GM12878 (cell line): ENCODE results near the gene EPB41. TPM values are rescaled to one million over a fixed set of nuclear protein-coding genes. Genes with fewer than 3 reads are reported as not detected.

Experiments used
- BHLHE40 ChIP-seq, 2 experiments: fragments of 450-650 bp in 1 of 2; IDR thresholded peaks; 2 replicates each; pipeline ENCODE4 v1.6.1; 2011 to 2017; ENCODE audit warnings: low read depth in 2 of 2, borderline replicate concordance in 1 of 2, improper control_type of control experiment in 1 of 2, low read length in 1 of 2, mild to moderate bottlenecking in 1 of 2
- KAT2A ChIP-seq: conservative IDR thresholded peaks from 2 replicates; pipeline ENCODE4 v1.6.1; 2011; ENCODE audit warnings: low read depth, low read length; ENCODE audit not compliant: control insufficient read depth
- MYC ChIP-seq: IDR thresholded peaks from 2 replicates; pipeline ENCODE4 v1.6.1; 2011; ENCODE audit warnings: mild to moderate bottlenecking, low read length, moderate library complexity, inconsistent platforms; ENCODE audit not compliant: insufficient read depth, insufficient replicate concordance, insufficient read length, severe bottlenecking
- RB1 ChIP-seq: fragments of 450-650 bp; formaldehyde crosslinking; IDR thresholded peaks from 2 replicates; pipeline ENCODE4 v1.6.1; 2017; ENCODE audit warnings: mild to moderate bottlenecking, borderline replicate concordance
- SIX5 ChIP-seq: IDR thresholded peaks from 2 replicates; pipeline ENCODE4 v1.6.1; 2011; ENCODE audit warnings: mild to moderate bottlenecking, low read depth, low read length, moderate library complexity; ENCODE audit not compliant: severe bottlenecking
- SPI1 ChIP-seq: IDR thresholded peaks from 2 replicates; pipeline ENCODE4 v1.6.1; 2011; ENCODE audit warnings: low read depth, mild to moderate bottlenecking, low read length, moderate library complexity, borderline replicate concordance; ENCODE audit not compliant: insufficient read depth
- SREBF1 ChIP-seq: IDR thresholded peaks from 2 replicates; pipeline ENCODE4 v1.6.1; 2012; ENCODE audit warnings: mild to moderate bottlenecking, low read length
- STAT1 ChIP-seq: fragments of 450-650 bp; conservative IDR thresholded peaks from 2 replicates; pipeline ENCODE4 v1.6.1; 2014; ENCODE audit warnings: antibody characterized with exemption, mild to moderate bottlenecking
- WRNIP1 ChIP-seq: IDR thresholded peaks from 2 replicates; pipeline ENCODE4 v1.6.1; 2011; ENCODE audit warnings: low read depth, low read length, improper control_type of control experiment, borderline replicate concordance
- polyA plus RNA-seq, 11 experiments: library from polyadenylated mRNA; depleted of rRNA in 4 of 11; unstranded in 6 of 11; stranded (reverse) in 5 of 11; fragments of >200 nt; fragmentation: Nextera tagmentation in 4 of 11; fragmentation: Illumina TruSeq in 1 of 11; extraction: Ambion mirVana in 4 of 11; extraction: Trizol in 1 of 11; gene quantifications; 1 replicate in 1 of 11; 2 replicates in 10 of 11; pipeline versions ENCODE4 v1.2.1 to v1.2.3, GENCODE V29; 2011 to 2016; ENCODE audit warnings: inconsistent platforms in 2 of 11, missing spikeins in 2 of 11, low read depth in 1 of 11
- total RNA-seq, 4 experiments: library from RNA; depleted of rRNA in 3 of 4; stranded (reverse); fragments of >200 nt in 3 of 4; fragmentation: Illumina TruSeq in 1 of 4; extraction: Trizol in 1 of 4; gene quantifications; 2 replicates each; pipeline versions ENCODE4 v1.2.1 to v1.2.3, GENCODE V29; 2013 to 2021
- TF ChIP-seq, protein P1 (sequence below): fragments of 450-650 bp; IDR thresholded peaks from 2 replicates; pipeline ENCODE4 v1.6.1; 2017; ENCODE audit warnings: mild to moderate bottlenecking, low read depth, inconsistent platforms; ENCODE audit not compliant: poor library complexity, severe bottlenecking
- TF ChIP-seq, protein P2 (sequence below): fragments of 450-650 bp; IDR thresholded peaks from 2 replicates; pipeline ENCODE4 v1.6.1; 2017; ENCODE audit warnings: borderline replicate concordance
- TF ChIP-seq, protein P3 (sequence below): fragments of 450-650 bp; conservative IDR thresholded peaks from 2 replicates; pipeline ENCODE4 v1.6.1; 2017; ENCODE audit warnings: mild to moderate bottlenecking, moderate library complexity
- TF ChIP-seq, protein P4 (sequence below): IDR thresholded peaks from 2 replicates; pipeline ENCODE4 v1.6.1; 2011; ENCODE audit warnings: low read depth, low read length, improper control_type of control experiment, borderline replicate concordance
- TF ChIP-seq, protein P5 (sequence below): fragments of 450-650 bp; IDR thresholded peaks from 2 replicates; pipeline ENCODE4 v1.6.1; 2014; ENCODE audit warnings: mild to moderate bottlenecking
- TF ChIP-seq, protein P6 (sequence below): fragments of 450-650 bp; IDR thresholded peaks from 2 replicates; pipeline ENCODE4 v1.6.1; 2016; ENCODE audit warnings: mild to moderate bottlenecking
- TF ChIP-seq, protein P7 (sequence below): IDR thresholded peaks from 2 replicates; pipeline ENCODE4 v1.6.1; 2012; ENCODE audit warnings: low read depth, low read length, improper control_type of control experiment

EPB41 gene
- total and polyA plus RNA-seq, 10 of the 15 experiments (the other 5 are each of a cell fraction or from before 2014, with no cell fraction given): 1.1 to 77.6 (median 58.8) TPM

DNA sequence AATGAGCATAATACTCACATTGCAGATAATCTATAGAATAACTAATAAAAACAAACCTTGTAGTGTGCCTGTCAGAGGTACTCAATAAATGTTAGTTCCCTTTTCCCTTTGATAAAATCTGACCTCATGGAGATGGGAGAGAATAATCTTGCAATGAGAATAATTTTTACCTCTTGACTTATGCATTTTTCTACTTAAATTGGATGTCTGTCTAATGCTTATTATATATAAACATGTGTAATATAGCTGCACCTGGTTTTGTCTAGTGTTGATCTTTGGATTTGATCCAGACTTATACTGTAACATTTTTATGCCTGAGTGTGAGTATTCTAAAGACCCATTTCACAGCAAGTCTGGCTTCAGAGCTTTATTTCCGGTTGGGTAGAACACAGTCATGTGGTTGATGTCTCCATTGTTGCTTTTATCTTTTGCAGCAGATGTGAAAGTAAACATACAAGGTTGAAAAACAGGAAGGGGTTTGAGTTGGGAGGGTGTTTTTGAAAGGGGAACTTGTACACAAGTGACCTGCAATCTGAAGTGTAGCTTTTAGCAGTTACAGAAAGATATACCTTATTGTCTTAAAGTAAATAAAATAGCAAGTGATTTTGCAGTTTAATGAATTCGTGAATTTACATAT, 12.4 kb downstream of the EPB41 start (continued):
- TF ChIP-seq MYC: no peak
- TF ChIP-seq, protein P1, sequence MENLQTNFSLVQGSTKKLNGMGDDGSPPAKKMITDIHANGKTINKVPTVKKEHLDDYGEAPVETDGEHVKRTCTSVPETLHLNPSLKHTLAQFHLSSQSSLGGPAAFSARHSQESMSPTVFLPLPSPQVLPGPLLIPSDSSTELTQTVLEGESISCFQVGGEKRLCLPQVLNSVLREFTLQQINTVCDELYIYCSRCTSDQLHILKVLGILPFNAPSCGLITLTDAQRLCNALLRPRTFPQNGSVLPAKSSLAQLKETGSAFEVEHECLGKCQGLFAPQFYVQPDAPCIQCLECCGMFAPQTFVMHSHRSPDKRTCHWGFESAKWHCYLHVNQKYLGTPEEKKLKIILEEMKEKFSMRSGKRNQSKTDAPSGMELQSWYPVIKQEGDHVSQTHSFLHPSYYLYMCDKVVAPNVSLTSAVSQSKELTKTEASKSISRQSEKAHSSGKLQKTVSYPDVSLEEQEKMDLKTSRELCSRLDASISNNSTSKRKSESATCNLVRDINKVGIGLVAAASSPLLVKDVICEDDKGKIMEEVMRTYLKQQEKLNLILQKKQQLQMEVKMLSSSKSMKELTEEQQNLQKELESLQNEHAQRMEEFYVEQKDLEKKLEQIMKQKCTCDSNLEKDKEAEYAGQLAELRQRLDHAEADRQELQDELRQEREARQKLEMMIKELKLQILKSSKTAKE: peak; percentile 54
- TF ChIP-seq SIX5: no peak
- no peak for TF ChIP-seq STAT1
- TF ChIP-seq, protein P2, sequence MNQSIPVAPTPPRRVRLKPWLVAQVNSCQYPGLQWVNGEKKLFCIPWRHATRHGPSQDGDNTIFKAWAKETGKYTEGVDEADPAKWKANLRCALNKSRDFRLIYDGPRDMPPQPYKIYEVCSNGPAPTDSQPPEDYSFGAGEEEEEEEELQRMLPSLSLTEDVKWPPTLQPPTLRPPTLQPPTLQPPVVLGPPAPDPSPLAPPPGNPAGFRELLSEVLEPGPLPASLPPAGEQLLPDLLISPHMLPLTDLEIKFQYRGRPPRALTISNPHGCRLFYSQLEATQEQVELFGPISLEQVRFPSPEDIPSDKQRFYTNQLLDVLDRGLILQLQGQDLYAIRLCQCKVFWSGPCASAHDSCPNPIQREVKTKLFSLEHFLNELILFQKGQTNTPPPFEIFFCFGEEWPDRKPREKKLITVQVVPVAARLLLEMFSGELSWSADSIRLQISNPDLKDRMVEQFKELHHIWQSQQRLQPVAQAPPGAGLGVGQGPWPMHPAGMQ: no peak
- no peak for TF ChIP-seq WRNIP1
- no peak for TF ChIP-seq RB1
- TF ChIP-seq BHLHE40 (IDR thresholded peaks at IDR 0.05; ENCODE audit: borderline replicate concordance in 1 of 2, low read depth in 2 of 2, low read length in 1 of 2): peak in 1 of 2 experiments; percentile 33; a peak in 1 of 4 replicates
- TF ChIP-seq SPI1: peak; percentile 91
- TF ChIP-seq, protein P3, sequence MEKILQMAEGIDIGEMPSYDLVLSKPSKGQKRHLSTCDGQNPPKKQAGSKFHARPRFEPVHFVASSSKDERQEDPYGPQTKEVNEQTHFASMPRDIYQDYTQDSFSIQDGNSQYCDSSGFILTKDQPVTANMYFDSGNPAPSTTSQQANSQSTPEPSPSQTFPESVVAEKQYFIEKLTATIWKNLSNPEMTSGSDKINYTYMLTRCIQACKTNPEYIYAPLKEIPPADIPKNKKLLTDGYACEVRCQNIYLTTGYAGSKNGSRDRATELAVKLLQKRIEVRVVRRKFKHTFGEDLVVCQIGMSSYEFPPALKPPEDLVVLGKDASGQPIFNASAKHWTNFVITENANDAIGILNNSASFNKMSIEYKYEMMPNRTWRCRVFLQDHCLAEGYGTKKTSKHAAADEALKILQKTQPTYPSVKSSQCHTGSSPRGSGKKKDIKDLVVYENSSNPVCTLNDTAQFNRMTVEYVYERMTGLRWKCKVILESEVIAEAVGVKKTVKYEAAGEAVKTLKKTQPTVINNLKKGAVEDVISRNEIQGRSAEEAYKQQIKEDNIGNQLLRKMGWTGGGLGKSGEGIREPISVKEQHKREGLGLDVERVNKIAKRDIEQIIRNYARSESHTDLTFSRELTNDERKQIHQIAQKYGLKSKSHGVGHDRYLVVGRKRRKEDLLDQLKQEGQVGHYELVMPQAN: no peak
- TF ChIP-seq, protein P4, sequence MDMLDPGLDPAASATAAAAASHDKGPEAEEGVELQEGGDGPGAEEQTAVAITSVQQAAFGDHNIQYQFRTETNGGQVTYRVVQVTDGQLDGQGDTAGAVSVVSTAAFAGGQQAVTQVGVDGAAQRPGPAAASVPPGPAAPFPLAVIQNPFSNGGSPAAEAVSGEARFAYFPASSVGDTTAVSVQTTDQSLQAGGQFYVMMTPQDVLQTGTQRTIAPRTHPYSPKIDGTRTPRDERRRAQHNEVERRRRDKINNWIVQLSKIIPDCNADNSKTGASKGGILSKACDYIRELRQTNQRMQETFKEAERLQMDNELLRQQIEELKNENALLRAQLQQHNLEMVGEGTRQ: peak; percentile 31; the same call in 1 of the 2 replicates
- TF ChIP-seq, protein P5, sequence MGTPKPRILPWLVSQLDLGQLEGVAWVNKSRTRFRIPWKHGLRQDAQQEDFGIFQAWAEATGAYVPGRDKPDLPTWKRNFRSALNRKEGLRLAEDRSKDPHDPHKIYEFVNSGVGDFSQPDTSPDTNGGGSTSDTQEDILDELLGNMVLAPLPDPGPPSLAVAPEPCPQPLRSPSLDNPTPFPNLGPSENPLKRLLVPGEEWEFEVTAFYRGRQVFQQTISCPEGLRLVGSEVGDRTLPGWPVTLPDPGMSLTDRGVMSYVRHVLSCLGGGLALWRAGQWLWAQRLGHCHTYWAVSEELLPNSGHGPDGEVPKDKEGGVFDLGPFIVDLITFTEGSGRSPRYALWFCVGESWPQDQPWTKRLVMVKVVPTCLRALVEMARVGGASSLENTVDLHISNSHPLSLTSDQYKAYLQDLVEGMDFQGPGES: no peak
- no peak for TF ChIP-seq KAT2A
- TF ChIP-seq, protein P6, sequence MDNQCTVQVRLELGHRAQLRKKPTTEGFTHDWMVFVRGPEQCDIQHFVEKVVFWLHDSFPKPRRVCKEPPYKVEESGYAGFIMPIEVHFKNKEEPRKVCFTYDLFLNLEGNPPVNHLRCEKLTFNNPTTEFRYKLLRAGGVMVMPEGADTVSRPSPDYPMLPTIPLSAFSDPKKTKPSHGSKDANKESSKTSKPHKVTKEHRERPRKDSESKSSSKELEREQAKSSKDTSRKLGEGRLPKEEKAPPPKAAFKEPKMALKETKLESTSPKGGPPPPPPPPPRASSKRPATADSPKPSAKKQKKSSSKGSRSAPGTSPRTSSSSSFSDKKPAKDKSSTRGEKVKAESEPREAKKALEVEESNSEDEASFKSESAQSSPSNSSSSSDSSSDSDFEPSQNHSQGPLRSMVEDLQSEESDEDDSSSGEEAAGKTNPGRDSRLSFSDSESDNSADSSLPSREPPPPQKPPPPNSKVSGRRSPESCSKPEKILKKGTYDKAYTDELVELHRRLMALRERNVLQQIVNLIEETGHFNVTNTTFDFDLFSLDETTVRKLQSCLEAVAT: no peak
- TF ChIP-seq, protein P7, sequence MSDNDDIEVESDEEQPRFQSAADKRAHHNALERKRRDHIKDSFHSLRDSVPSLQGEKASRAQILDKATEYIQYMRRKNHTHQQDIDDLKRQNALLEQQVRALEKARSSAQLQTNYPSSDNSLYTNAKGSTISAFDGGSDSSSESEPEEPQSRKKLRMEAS: no peak
- TF ChIP-seq SREBF1: no peak
